Central memory CD8-positive, alpha-beta T cell (primary cell): ENCODE data around the gene ME3.

ENCODE experiments used
- ATAC-seq: fragments of 150-1000 bp; cut with Tn5 transposase; replicated peaks from 2 replicates; pipeline ENCODE4 v1.10.0; 2022; ENCODE audit warnings: mild to moderate bottlenecking, moderate FRiP score, moderate number of reproducible peaks; ENCODE audit not compliant: poor library complexity, severe bottlenecking; ENCODE audit errors: extremely low read depth
- DNase-seq, 2 donors: peaks; one replicate each; pipeline ENCODE4 v3.0.0; 2021; ENCODE audit warnings: low spot score in 2 of 2
- H3K27ac Mint-ChIP-seq: one replicate; pipeline ENCODE4 v1.8.0; 2022; ENCODE audit warnings: low read depth, mild to moderate bottlenecking, moderate library complexity, mixed read lengths
- H3K27me3 Mint-ChIP-seq: one replicate; pipeline ENCODE4 v1.8.0; 2022; ENCODE audit warnings: mixed read lengths
- H3K36me3 Mint-ChIP-seq: one replicate; pipeline ENCODE4 v1.8.0; 2022; ENCODE audit warnings: mild to moderate bottlenecking, moderate library complexity, mixed read lengths; ENCODE audit not compliant: insufficient read depth
- H3K4me1 Mint-ChIP-seq: one replicate; pipeline ENCODE4 v1.8.0; 2022; ENCODE audit warnings: mixed read lengths
- H3K4me3 Mint-ChIP-seq: one replicate; pipeline ENCODE4 v1.8.0; 2022; ENCODE audit warnings: mild to moderate bottlenecking, moderate library complexity, mixed read lengths
- H3K9me3 Mint-ChIP-seq: one replicate; pipeline ENCODE4 v1.8.0; 2022; ENCODE audit warnings: mixed read lengths

Gene ME3

DNA sequence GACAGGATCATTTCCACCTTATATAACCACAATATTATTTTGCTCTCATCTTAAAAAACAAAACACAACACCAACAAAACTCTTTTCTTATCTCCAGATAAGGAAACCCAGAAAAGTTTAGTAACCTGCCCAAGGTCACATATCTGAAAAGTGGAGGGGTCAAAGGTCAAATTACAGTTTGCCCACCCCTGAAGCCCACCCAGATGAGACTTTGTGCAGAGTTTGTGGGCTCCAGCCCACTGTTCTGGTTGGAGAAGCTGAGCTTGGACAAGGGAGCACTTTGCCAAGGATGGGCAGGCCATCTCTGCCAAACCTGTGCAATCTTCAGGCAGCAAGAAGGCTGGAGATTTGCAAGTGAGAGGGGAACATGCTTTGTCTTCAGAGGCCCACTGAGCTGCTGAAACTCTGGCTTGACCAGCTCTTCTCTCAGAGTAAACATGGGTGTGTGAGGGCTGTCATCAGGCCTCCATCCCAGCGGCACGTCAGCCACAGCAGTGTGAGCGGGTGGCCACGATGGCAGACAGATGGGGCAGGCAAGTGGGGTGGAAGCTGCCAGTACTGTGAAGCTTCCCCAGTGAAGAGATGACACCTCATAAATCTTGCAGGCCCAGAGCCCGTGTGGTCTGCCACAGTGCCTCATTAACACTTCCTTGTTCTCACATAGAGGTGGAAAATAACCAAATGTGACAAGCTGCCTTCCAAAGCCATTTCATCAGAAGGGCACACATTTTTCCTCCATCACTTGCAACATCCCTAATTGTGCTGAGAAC is 186.0 kb downstream of the ME3 start:
- Mint-ChIP-seq H3K36me3 (peaks cover 5% of the 10 kb centered on the region), H3K27ac (peak overlapping the region; percentile 42), H3K9me3 (no peaks in the 10 kb centered on the region), H3K4me3 (peak overlapping the region; percentile 55), H3K27me3 (no peaks in the 10 kb centered on the region), H3K4me1 (peaks cover 29% of the 10 kb centered on the region)
- peak; percentile 20 to 54 for DNase-seq
- peak; percentile 98 for ATAC-seq

DNA sequence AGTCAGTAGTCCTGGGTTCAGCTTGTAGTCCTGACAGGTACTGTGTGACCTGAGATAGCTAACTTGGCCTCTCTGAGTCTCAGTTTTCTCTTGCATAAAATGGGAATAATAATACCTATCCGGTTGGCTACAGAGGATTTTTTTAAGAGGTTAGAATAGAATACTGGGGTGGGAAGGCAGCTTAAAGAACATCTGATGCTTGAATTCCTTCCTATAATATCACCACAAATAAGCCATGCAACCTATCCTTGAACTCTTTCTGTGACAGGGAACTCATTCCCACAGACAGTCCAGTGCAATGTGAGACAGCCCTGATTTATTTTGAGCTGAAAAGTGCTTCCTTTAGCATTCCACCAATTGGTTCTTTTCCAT is 187.6 kb downstream of the ME3 start:
- ATAC-seq (no peak), DNase-seq (no peak)
- H3K36me3 Mint-ChIP-seq: peaks cover 4% of the 10 kb centered on the region
- H3K27me3 Mint-ChIP-seq: no peaks in the 10 kb centered on the region
- no peak overlapping the region for H3K27ac Mint-ChIP-seq
- H3K4me3 Mint-ChIP-seq: no peak overlapping the region
- H3K4me1 Mint-ChIP-seq: peaks cover 29% of the 10 kb centered on the region
- H3K9me3 Mint-ChIP-seq: no peaks in the 10 kb centered on the region

DNA sequence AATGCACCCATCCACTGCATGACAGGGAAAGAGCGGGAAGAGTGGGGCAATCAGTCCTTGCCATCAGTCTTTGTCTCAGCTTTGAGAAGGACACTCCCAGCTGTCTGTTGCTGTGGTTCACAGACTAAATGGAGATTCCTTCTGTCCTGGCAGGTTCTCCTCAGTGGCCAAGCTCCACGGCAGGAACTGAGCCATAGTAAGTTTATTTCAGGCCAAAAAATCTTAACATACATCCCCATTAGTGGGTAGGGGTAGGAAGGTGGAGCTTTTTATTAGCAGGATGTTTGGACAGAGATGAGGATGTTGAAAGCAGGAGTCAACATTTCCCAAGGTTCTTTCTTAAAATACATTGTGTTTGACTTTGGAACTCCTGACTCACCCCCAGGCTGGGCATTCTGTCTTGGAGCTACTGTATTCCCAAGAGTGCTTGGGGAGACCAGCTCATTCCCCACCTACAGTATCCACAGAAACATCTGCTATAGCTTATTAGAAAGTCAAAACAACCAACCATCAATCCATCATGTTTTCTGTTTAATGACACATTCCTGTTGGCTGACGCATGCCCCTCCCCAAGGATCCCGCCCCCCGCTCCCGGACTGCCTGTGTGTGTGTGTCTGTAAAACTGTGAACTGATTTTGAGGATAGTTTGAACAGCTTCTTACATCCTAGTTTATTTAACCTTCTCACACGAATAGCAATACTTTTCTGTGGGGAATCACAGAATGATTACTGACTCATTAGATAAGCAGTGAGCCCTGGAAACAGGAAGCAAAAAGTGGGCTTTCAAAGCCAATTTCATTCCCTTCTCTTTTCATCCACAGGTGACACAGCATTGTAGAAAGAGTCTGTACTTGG is 188.2 kb downstream of the ME3 start:
- Mint-ChIP-seq H3K27ac (no peak overlapping the region), H3K9me3 (no peaks in the 10 kb centered on the region), H3K36me3 (peaks cover 4% of the 10 kb centered on the region), H3K4me3 (no peak overlapping the region), H3K27me3 (no peaks in the 10 kb centered on the region), H3K4me1 (peaks cover 29% of the 10 kb centered on the region)
- no peak for DNase-seq
- no peak for ATAC-seq

DNA sequence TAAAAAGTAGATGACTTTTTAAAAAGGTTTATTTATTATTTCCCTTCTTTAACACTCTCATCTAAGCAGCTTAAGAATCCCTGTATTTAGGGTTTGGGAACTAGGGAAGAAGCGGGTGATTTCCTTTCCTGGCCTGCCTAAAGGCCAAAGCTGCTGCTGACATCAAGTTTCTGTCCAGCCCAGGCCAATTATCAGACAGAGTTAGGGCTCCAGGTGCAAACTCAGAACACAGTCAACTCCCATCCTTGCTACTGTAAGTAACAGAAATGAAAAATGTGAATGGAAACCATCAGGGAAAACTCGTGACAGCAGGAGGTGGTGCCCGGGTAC is 188.8 kb downstream of the ME3 start:
- Mint-ChIP-seq H3K27me3 (no peaks in the 10 kb centered on the region), H3K9me3 (no peaks in the 10 kb centered on the region), H3K4me1 (peaks cover 26% of the 10 kb centered on the region), H3K27ac (no peak overlapping the region), H3K36me3 (peaks cover 4% of the 10 kb centered on the region), H3K4me3 (no peak overlapping the region)
- ATAC-seq (no peak), DNase-seq (no peak)

DNA sequence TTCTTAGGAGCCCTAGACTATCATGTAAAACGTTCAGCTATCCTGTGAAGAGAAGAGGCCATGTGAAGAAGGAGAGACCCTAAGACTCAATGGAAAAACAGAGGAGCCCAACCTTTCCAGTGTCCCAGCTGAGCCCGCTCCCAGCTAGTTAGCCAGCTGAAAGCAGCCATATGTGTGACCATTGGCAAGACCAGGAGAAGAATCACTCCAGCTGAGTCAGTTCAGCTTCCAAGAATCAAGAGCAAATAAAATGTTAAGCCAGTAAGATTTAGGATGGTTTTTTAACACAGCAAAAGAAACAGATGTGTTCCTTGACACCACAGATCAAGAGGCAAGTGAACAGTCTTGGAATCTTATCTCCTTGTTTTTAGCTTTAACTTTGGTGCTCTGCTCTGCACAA is 189.7 kb downstream of the ME3 start:
- Mint-ChIP-seq H3K36me3 (peaks cover 4% of the 10 kb centered on the region), H3K27me3 (no peaks in the 10 kb centered on the region), H3K9me3 (no peaks in the 10 kb centered on the region), H3K27ac (no peak overlapping the region), H3K4me3 (no peak overlapping the region), H3K4me1 (peaks cover 22% of the 10 kb centered on the region)
- ATAC-seq: no peak
- DNase-seq: no peak

DNA sequence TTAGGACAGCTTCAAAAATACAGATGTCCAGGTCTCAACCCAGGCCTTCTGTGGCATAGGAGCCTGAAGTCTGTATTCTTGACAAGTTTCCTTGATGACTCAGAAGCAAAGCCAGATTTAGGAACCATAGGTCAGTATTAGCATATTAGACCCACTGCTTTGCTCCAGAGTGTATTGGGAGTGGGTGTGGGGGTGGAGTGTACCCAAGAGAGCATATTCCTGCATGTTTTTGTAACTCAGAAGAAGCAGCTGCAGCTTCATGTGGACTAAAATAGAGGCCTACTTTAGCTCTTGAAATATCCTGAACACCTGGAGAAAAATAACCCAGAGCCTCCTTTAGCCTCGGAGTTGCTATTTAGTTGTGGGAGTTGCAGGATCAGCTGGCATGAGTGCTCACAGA is 191.0 kb downstream of the ME3 start:
- Mint-ChIP-seq H3K9me3 (no peaks in the 10 kb centered on the region), H3K36me3 (no peaks in the 10 kb centered on the region), H3K27me3 (no peaks in the 10 kb centered on the region), H3K27ac (no peak overlapping the region), H3K4me1 (peaks cover 13% of the 10 kb centered on the region), H3K4me3 (no peak overlapping the region)
- no peak for ATAC-seq
- no peak for DNase-seq

DNA sequence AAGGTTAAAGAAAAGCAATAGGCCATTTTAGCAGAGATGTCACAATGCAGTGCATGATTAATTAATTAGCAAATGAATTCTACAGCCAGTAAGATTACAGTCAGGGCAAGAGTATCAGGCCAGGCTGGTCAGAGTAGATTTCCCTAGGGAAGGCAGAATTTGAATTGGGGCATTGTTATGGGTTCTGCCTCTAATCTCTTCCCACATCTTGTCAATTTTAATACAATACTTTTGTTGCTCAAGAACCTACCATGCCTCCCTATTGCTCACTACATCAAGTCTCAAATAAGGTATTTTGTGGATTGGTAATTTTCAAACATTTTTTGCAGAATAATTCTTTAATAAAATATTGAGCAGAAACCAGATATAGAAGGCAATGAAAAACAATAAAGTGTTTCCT is 194.1 kb downstream of the ME3 start:
- Mint-ChIP-seq H3K4me3 (no peak overlapping the region), H3K9me3 (no peaks in the 10 kb centered on the region), H3K27me3 (no peaks in the 10 kb centered on the region), H3K27ac (no peak overlapping the region), H3K36me3 (no peaks in the 10 kb centered on the region), H3K4me1 (no peaks in the 10 kb centered on the region)
- ATAC-seq: no peak
- DNase-seq: no peak

DNA sequence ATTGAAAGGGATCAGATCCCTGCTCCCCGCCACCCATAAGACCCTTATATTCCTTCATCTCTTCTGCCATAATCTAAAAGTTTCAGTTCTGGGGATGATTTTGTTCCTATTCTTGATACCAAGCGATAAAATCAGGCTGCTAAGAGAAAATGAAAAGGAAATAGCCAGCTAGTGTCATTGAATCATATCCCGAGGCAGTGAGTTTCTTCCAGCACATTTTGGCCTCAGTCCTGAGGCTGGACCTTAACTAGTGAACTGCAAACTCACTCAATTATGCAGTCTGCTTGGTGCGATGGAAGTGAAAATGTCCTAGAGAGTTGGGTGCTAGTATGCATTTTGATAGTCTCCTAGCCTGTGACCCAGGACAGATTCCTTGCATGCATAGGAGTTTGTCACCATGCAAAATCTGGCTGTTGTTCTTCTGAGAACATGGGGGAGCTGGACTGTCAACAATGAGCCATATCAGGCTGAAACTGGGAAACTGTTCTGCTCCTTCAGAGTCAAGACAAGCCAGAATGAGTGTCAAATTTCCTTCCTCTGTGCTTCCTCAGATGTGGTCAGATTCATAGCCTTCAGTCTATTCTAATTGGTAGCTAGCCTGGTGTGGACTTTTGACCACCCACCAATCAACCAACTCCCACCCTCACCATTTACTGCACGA is 194.8 kb downstream of the ME3 start:
- no peaks in the 10 kb centered on the region for H3K4me1 Mint-ChIP-seq
- DNase-seq (no peak), ATAC-seq (no peak)
- H3K4me3 Mint-ChIP-seq: no peak overlapping the region
- H3K9me3 Mint-ChIP-seq: no peaks in the 10 kb centered on the region
- no peaks in the 10 kb centered on the region for H3K27me3 Mint-ChIP-seq
- H3K36me3 Mint-ChIP-seq: no peaks in the 10 kb centered on the region
- no peak overlapping the region for H3K27ac Mint-ChIP-seq

DNA sequence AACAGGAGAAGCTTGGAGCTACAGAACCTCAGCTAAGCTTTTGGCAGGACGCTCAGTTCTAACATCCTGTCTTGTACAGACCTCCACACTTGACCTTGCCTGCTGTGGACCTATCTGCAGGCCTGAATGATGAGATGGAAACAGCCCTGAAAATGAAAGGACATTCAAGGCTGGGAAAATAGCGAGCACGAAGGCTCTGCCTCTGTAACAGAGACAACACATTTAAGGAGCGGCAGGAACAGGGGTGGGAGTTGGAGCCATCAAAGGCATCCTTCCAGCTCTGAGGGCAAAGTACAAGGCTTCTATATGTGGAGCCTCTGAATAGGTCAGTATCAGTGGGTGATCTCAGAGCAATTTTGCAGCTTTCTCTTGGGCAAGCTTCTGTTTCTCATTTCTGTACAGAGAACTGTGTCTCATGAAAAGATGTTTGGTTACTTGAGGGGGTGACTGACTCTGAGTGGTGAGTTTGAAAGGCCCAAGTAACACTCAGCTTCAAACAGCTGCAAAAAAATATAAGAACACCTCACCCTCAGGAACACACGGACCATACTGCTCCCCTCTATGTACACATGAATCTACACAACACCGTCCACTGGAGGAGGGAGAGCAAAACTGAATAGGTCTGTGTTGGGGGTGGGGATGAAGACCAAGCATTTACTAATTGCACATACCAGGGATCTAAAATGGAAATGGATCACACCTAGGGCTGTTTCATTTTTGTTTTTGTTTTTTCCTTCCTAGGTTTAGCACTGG is 196.1 kb downstream of the ME3 start:
- ATAC-seq (no peak), DNase-seq (no peak)
- Mint-ChIP-seq H3K27ac (no peak overlapping the region), H3K4me1 (peaks cover 7% of the 10 kb centered on the region), H3K9me3 (no peaks in the 10 kb centered on the region), H3K4me3 (no peak overlapping the region), H3K36me3 (no peaks in the 10 kb centered on the region), H3K27me3 (no peaks in the 10 kb centered on the region)

DNA sequence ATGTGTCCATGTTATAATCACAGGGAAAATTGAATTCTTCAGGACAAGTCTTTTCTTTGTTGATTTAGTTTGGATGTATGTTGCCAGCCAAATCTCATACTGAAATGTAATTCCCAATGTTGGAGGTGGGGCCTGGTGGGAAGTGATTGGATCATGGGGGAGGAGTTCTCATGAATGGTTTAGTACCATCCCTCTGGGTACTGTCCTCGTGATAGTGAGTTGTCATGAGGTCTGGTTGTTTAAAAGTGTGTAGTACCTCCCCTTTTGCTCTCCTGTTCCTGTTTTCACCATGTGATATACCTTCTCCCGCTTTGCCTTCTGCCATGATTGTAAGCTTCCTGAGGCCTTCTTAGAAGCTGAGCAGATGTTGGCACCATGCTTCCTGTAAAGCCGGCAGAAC is 197.4 kb downstream of the ME3 start:
- Mint-ChIP-seq H3K27me3 (no peaks in the 10 kb centered on the region), H3K9me3 (no peaks in the 10 kb centered on the region), H3K36me3 (no peaks in the 10 kb centered on the region), H3K27ac (no peak overlapping the region), H3K4me1 (peaks cover 7% of the 10 kb centered on the region), H3K4me3 (no peak overlapping the region)
- no peak for DNase-seq
- no peak for ATAC-seq

DNA sequence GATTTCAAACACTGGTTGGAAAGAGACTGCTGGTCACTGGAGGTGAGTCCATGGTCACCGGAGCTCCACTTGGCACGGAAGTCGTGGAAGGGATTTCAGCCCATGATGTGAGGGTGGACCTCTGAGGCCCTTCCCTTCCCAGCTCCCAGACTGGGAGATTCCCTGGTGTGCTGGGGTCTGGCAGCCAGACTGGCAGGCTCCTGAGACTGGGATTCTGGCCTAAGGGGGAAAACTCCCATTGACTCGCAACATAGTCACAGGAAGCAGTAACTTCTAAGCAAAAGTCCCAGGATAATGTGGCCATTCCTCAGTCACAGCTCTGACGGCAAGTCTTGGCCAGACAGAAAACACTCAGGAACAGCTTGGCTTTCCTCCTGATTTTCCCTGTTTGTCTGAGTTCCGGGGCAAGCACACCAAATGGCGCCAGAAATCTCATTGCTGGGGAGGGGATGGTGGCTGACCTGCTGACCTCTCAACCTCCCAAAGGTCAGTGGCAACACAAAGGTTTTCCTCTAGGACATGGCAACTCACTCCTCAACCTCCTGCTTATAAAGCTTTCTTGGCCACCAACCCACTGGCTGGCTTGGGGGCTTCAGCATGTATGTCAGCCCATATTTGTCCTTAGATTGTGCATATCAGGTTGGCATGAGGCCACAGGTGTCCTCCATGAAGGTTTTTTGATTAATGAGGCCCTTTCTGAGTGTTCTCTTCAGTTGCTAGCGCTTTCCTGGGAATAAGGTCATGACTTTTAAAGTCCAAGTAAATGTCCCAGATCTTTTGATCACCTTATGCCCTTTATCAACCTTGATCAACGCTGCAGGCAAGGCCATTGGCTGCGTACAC is 198.2 kb downstream of the ME3 start:
- Mint-ChIP-seq H3K4me3 (no peak overlapping the region), H3K27me3 (no peaks in the 10 kb centered on the region), H3K9me3 (no peaks in the 10 kb centered on the region), H3K36me3 (no peaks in the 10 kb centered on the region), H3K27ac (no peak overlapping the region), H3K4me1 (peaks cover 7% of the 10 kb centered on the region)
- ATAC-seq: no peak
- no peak for DNase-seq
